NCI-H748 (cell line): ENCODE measurements around the gene GPR85.
"Not testable (repeated sequence)": the region's sequence is repeated elsewhere in the genome, so short reads cannot be mapped to it uniquely, and the experiment has no call there.

Source experiments
- DNase-seq: peaks from one replicate; lab custom pipeline; 2025; ENCODE audit not compliant: unreplicated experiment; lab: John Stamatoyannopoulos, UW

Gene GPR85, protein sequence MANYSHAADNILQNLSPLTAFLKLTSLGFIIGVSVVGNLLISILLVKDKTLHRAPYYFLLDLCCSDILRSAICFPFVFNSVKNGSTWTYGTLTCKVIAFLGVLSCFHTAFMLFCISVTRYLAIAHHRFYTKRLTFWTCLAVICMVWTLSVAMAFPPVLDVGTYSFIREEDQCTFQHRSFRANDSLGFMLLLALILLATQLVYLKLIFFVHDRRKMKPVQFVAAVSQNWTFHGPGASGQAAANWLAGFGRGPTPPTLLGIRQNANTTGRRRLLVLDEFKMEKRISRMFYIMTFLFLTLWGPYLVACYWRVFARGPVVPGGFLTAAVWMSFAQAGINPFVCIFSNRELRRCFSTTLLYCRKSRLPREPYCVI

DNA sequence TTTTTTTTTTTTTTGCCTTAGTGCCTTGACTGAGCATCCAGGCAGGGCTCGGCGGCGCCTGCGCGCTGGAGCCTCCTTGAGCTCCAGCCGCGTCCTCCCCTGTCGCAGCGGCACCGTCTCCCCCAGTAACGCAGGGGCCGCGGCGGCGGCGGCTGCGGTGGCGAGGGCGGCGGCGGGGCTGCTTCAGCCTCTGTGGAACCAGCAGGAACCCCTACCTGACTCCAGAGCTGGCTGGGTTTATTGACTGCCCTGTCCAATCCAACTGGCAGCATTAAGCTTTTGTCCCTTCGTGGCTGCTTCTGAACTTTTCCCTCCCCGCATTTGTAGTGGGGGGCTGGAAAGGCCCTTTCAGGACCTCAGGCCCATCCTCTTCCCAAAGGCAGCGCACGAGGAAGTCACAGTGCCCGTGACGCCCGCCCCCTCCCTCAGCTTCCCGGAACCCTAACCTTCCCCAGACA, at the start of gene GPR85:
GPR85 (minus strand) TSS at position 397 of the 458 bp plus-strand sequence. CDS start 2,106 bp downstream, outside the sequence.
- DNase-seq: peak; percentile 91

- DNase-seq: no peak
These were observed 47.4 kb upstream of the GPR85 start for GRCh38 chr7:113134025-113134424.

DNA sequence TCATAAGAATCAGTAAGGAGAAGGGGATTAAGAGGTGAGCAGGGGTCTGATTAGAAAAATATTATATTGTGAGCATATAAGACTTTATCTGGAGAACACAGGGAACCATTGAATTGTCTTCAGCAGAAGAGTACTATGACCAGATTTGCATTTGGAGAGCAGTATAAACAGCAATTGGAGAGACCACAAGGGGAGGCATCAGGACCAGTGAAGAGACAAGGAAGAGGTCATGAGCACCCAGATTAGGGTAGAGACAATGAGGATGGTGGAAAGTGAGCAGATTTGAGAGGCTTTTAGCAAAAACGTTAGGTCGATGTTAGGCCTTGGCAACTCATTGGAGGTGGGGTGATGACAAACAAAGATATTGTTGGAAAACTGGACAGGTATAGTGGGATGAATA, 44.7 kb upstream of the GPR85 start:
- DNase-seq: peak; percentile 43

DNA sequence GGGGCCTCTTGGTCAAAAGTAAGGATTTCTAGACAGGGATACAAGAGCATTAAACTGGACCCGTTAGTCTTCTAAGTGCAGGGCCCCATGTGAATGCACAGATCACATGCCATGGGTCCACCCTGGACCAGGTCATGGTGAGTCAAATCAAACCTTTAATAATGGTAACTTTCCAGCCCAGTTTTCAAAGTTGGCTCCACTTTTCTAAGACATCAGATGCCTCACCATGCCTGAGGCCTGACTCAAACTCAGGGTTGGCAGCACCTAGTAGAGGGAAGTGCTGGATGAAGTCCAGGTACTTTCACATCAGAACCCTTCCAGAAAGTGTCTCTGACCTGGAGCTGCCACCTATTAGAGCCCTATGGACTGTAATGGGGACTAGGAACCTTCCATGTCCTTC, 41.4 kb upstream of the GPR85 start:
- DNase-seq: no peak

DNA sequence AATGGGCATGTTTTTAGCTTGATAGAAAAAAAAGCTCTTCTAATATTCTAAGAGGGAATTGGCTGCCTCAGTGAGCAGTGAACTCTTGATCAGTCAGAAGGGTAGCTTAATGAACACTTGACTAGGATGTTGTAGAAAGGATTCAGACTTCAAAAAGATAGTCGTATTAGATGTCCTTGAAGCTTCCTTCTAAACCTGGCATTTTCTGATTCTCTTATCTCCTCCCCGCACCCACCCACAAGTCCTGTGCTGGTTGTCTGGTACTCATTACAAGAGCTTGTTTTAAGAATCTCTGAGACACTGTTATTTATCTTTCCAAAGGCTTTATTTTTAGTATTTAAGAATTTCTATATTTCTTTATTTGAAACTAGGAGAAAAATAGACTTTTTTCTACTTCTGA, 39.1 kb upstream of the GPR85 start:
- no peak for DNase-seq

DNA sequence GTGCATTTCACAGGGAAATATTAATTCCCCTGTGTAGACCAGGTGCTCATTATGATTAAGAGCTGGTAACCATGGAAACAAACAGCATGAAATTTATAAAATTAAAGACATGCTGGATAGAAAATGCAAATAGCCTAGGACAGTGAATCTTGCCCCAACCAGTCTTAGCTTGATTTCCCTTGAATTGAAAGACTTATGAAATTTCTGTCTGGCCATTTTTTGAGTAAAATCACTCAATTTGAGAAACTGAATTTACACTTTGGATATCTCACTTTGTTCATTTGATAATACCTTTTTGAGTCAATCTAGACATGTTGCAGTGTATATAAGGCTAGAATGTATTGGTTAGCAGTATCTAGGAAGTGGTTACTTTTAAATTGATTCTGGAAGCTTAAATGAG, 36.1 kb upstream of the GPR85 start:
- DNase-seq: peak; percentile 5

DNA sequence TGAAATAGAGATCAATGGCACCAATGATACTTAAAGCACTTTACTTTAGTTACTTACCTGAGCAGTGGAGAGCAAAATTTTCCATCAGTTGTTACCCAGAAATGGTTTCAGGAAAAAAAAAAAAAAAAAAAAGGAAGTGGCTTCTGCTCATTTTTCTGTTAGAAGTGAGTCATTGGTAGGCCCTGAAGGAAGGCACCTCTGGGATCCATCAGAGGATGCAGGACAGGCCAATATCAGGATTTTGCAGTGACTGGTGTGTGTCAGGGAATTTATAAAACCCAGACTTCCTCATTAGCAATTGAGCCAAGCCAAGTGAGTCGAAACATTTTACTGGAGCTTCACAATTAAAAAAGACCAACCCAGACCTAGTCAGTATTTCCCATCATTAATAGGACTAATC, 34.0 kb upstream of the GPR85 start:
- no peak for DNase-seq

DNA sequence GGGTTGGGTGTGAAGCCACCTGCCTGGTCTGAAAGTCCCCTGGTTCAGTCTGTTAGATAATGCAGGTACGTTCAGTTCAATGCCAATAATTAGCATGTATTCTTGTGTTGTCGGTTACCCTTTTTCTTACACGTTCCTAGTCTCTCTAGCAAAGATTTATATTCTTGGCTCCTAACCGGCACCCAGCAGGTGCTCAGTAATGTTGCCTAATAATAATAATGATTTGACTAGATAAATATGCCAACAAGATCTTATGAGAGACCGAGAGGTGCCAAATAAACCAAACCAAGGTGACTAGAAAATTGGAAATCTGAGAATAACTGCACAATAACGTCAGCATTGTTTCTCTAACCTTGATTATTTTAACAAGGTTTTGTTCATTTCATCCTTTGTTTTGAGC, 32.8 kb upstream of the GPR85 start:
- peak; percentile 46 for DNase-seq

GRCh38 chr7:113118074-113118959, 31.7 kb upstream of the GPR85 start, which contains the start of gene SMIM30:
SMIM30 (minus strand) TSS chr7:113118554; CDS start chr7:113117578, 976 bp downstream.
- DNase-seq: peak; percentile 95

DNA sequence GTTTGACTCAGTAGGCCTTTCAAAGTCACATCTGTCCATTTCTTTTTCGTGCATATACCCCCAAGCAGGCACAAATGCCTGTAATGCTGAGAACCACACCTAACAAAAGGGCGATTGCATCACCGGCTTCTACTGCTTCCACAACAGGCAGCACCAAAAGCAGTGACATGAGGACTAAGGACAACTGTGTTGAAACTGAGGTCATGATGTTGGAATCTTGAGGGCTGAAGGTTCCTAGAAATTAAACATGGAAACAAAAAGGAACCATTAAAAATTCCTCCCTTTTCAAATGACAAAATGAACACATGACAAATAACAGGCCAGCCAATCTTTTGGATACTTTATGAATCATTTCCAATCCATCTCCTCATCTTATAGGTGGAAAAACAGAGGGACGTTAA, 30.7 kb upstream of the GPR85 start:
- not testable (repeated sequence) for DNase-seq

GRCh38 chr7:113113912-113114311, 27.3 kb upstream of the GPR85 start:
- peak; percentile 83 for DNase-seq

DNA sequence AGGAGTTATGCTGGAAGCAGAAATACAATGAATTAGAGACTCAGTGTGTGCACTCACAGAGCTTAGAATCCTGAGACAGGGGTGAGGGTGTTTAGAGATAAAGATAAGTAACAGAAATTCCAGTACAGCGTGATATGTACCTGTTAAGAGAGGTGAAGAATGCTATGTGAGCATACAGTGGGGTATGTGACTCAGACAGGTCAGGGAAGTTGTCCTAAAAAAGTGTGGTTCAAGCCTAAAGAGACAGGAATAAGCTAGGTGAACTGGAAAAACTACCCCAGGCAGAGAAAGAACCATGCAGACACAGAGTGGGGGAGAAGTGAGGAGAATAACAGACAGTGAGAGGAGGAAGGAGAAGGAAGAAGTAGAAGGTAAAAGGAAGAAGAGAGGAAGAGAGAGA, 23.1 kb upstream of the GPR85 start:
- no peak for DNase-seq

GRCh38 chr7:113100121-113100603, 13.5 kb upstream of the GPR85 start:
- DNase-seq: peak; percentile 25

GRCh38 chr7:113099284-113099919, 12.8 kb upstream of the GPR85 start:
- DNase-seq: no peak

- DNase-seq: no peak
These were observed 8.1 kb upstream of the GPR85 start for GRCh38 chr7:113094517-113095249.

- DNase-seq: no peak
These were observed 6.9 kb upstream of the GPR85 start for GRCh38 chr7:113093561-113093960.

- DNase-seq: no peak
These were observed 6.1 kb upstream of the GPR85 start for GRCh38 chr7:113092762-113093161.

GRCh38 chr7:113087071-113087998, 708 bp upstream of the GPR85 start:
- DNase-seq: peak; percentile 85

DNA sequence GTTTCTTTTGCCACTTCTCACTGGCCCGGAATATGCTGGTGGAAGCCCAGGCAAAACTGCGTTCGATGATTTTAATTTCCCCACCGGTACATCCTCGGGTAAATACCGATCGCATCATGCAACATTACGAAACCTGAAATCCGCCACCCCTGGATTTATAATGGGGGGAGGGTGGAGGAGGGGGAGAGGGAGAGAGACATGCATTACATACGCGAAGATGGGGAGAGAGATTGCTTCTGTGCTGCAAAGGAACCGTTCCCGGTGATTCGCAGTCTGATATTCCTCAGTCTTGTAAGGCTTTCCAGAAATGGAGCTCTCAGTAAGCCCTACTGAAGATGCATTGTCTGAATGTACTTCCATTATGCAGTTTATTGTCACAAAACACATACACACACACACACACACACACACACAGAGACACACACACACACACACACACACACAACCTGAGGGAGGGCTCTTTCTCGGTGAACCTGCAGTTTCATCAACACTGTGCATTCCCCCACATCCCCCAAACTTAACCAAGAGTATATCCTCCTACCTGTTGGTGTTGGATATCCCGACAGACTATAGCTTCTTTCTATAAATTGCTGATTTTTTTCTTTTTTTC, 741 bp downstream of the GPR85 start:
- DNase-seq: peak; percentile 86
